ENCODE measurements around the gene TMEM145.
"Not testable (repeated sequence)": the region's sequence is repeated elsewhere in the genome, so short reads cannot be mapped to it uniquely, and the experiment has no call there.

Gene TMEM145

GRCh38 chr19:42316223-42317211 lies 3.4 kb downstream of the TMEM145 start:
- DNase-seq: peak; percentile 89

- no peak for DNase-seq
These were observed 4.4 kb downstream of the TMEM145 start for GRCh38 chr19:42317535-42317934.

GRCh38 chr19:42322305-42322704 lies 9.2 kb downstream of the TMEM145 start:
- no peak for DNase-seq

DNA sequence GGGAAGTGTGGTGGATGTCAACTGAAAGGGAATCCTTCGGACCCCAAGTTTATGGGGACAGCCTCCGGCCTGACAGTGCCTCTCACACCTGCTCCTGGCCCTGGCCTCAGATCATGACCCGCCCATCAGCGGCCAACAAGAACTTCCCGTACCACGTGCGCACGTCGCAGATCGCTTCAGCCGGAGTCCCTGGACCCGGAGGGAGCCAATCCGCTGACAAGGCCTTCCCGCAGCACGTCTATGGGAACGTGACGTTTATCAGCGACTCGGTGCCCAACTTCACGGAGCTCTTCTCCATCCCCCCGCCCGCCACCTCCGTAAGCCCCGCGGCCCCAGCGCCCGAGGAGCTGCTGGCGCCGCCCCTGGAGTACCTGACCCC lies 10.4 kb downstream of the TMEM145 start:
- DNase-seq: no peak

GRCh38 chr19:42323852-42324654 lies 10.9 kb downstream of the TMEM145 start:
- no peak for DNase-seq

GRCh38 chr19:42324655-42325307 lies 11.7 kb downstream of the TMEM145 start:
- DNase-seq: no peak

DNA sequence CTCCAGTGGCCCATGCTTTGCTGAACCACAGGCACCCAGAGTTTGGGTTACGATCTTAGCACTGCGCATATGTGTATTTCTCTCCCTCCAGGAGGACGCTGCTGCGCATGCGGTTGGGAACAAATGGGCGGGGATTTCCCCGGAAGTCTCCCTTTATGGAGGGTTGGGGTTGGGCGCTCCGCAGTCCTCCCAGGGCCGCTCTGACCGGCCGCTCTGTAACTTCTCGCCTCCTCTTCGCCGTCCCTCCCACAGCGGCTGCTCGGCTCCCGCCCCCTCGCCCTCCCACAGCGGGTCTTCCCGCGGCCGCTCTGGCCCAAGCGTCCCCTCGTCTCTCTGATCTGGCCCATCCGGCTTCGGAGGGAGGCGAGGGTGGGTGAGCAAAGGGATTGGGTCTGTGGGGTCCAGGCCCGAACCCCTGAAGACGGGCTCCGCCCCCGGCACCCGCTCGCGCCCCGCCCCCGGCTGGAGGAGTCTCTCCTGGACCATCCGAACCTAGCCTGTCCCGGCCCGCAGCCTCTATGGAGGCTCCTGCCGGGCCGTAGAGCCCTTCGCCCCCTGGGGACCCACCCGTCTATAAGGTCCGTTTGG lies 12.3 kb downstream of the TMEM145 start, which contains the start of gene MEGF8:
Gene MEGF8 (plus strand): TSS at position 328 of the 588 bp plus-strand sequence. CDS start 609 bp downstream, outside the sequence.
- peak; percentile 100 for DNase-seq

- peak; percentile 77 for DNase-seq
These were observed 13.0 kb downstream of the TMEM145 start for GRCh38 chr19:42325896-42326771.

GRCh38 chr19:42326969-42327368 lies 13.9 kb downstream of the TMEM145 start:
- DNase-seq: no peak

- DNase-seq: no peak
These were observed 14.3 kb downstream of the TMEM145 start for GRCh38 chr19:42327381-42327780.

DNA sequence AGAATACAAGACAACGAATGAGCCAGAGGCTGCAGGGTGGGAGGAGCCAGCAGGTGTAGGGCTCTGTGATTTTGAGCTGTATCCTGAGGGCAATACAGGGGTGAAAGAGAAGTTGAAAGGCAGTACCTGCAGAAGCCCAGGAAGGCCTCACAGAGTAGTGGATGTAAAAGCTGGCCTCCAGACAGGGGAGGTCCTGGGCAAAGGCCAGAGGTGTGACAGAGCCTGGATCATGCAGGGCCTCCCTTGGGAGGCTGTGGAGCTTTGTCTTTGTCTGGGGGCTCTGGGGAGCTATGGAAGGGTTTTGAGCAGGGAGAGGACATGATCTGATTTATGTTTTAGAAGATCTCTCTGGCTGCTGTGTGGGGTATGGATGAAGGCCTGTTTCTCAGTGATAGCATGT lies 15.0 kb downstream of the TMEM145 start:
- no peak for DNase-seq

- DNase-seq: no peak
These were observed 15.7 kb downstream of the TMEM145 start for GRCh38 chr19:42328854-42329253.

- DNase-seq: no peak
These were observed 17.2 kb downstream of the TMEM145 start for GRCh38 chr19:42330241-42330711.

GRCh38 chr19:42331333-42331732 lies 18.2 kb downstream of the TMEM145 start:
- DNase-seq: not testable (repeated sequence)

GRCh38 chr19:42332059-42332458 lies 18.9 kb downstream of the TMEM145 start:
- DNase-seq: no peak

GRCh38 chr19:42333018-42333417 lies 19.9 kb downstream of the TMEM145 start:
- no peak for DNase-seq

DNA sequence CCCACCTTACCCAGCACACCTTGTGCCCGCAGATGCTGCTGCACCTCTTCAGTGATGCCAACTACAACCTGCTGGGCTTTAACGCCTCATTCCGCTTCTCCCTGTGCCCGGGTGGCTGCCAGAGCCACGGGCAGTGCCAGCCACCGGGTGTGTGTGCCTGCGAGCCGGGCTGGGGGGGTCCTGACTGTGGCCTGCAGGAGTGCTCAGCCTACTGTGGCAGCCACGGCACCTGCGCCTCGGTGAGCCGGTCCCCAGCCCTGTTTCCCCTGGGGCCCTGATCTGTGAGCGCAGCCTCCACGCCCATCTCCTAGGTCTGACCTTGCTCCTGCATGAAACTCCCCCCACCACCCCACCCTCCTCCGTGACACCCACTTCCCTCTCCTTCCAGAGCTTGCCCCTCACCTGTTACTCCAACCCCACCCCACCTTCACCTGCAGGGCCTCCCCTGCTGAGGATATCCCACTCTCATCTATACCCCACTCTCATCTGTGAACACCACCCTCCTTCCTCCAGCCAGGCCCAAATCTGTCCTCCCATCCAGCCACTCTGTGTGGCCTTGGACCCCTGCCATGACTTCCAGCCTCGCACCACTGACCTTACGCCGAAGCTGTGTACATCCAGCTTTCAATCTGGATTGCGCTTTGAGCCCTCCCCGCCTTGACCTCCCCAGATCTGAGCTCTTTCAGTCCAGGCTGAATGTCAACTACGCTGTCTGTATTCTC lies 21.0 kb downstream of the TMEM145 start:
- no peak for DNase-seq

GRCh38 chr19:42334697-42335373 lies 21.7 kb downstream of the TMEM145 start:
- DNase-seq: no peak

DNA sequence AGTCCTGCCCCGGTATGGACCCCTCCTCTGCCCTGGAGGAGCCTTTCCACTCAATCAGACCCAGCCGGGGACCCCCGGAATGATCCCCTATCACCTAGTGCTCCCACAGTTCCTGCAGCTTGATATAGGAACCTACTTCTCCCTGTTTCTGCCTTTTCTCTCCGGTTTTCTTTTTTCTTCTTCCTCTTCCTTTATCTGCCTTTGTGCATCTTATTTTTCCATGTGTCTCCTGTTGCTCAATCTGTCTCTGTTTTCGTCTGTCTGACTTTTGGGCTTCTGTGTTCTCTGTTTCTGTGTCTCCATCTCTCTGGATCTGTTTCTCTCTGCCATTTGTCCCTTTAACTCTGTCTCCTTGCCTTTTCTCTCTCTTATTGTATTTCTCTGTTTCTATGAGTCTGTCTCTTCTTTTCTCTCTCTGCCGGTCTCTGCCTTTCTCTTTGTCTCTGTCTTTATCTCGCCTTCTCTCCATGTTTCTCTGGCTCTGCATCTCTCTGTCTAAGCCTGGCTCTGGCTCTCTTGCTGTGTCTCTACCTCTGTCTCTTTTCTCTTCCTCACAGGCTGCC lies 22.3 kb downstream of the TMEM145 start:
- peak; percentile 60 for DNase-seq

DNA sequence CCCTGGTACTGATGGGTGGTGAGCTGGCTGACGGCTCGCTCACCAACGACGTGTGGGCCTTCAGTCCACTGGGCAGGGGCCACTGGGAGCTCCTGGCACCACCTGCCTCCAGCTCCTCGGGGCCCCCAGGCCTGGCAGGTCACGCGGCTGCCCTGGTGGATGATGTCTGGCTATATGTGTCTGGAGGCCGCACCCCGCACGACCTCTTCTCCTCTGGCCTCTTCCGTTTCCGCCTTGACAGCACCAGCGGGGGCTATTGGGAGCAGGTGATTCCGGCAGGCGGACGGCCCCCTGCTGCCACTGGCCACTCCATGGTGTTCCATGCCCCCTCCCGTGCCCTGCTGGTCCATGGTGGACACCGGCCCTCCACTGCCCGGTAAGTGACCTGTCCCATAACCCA lies 22.9 kb downstream of the TMEM145 start:
- DNase-seq: no peak
